Uterus (tissue), 2 donors: ENCODE measurements around the gene PRPF38A.

Experiments used
- CTCF ChIP-seq, 4 experiments: fragments of 200-600 bp in 2 of 4; fragments of 450-650 bp in 2 of 4; sonication (generic) in 2 of 4; IDR thresholded peaks; one replicate each; pipeline ENCODE4 v1.5.1; 2016 to 2019; ENCODE audit warnings: antibody characterized with exemption in 4 of 4, mild to moderate bottlenecking in 2 of 4, moderate library complexity in 1 of 4
- POLR2A ChIP-seq, 2 donors: fragments of 450-650 bp; IDR thresholded peaks; one replicate each; pipeline ENCODE4 v1.6.1; 2016; ENCODE audit warnings: antibody characterized with exemption in 2 of 2, mild to moderate bottlenecking in 1 of 2, moderate library complexity in 1 of 2

DNA sequence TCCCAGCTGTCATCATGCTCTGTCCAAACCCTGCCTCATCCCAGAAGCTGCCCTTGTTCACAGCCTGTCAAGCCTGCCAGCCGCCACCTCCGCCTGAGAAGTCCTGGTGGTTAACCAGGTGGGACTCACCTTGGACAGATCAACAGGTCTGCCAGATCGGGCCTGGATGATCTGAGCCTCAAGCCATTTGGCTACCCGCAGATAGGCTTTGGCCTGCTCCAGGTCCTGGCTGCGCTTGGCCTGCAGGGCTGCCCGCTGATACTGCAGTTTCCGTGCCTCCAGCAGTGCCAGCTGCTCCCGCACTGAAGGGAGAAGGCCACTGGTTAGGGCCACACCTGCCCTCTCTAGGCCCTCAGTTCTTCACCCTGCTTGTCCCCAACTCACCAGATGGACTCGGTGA is 47.0 kb upstream of the PRPF38A start:
- no peak for TF ChIP-seq POLR2A (IDR thresholded peaks at IDR 0.05)
- no peak for TF ChIP-seq CTCF (IDR thresholded peaks at IDR 0.05)
